ENCODE measurements around the gene VAV3.
"Not testable (repeated sequence)": the region's sequence is repeated elsewhere in the genome, so short reads cannot be mapped to it uniquely, and the experiment has no call there.

Gene VAV3

GRCh38 chr1:107653005-107653404 lies 312.0 kb downstream of the VAV3 start:
- DNase-seq (ENCODE audit: low read depth in 1 of 2, low spot score in 1 of 2), result no peak

- not testable (repeated sequence) for DNase-seq (ENCODE audit: low read depth in 1 of 2, low spot score in 1 of 2)
These were observed 314.2 kb downstream of the VAV3 start for GRCh38 chr1:107650825-107651224.

- no peak for DNase-seq (ENCODE audit: low read depth in 1 of 2, low spot score in 1 of 2)
These were observed 316.0 kb downstream of the VAV3 start for GRCh38 chr1:107649023-107649422.

GRCh38 chr1:107648071-107648470 lies 316.9 kb downstream of the VAV3 start:
- DNase-seq (ENCODE audit: low read depth in 1 of 2, low spot score in 1 of 2), result no peak

- DNase-seq (ENCODE audit: low read depth in 1 of 2, low spot score in 1 of 2), result no peak
These were observed 318.0 kb downstream of the VAV3 start for GRCh38 chr1:107647012-107647411.

GRCh38 chr1:107643766-107644165 lies 321.2 kb downstream of the VAV3 start:
- DNase-seq (ENCODE audit: low read depth in 1 of 2, low spot score in 1 of 2), result no peak

- no peak for DNase-seq (ENCODE audit: low read depth in 1 of 2, low spot score in 1 of 2)
These were observed 324.8 kb downstream of the VAV3 start for GRCh38 chr1:107640207-107640606.

GRCh38 chr1:107637101-107637500 lies 327.9 kb downstream of the VAV3 start:
- DNase-seq (ENCODE audit: low read depth in 1 of 2, low spot score in 1 of 2), result no peak

- no peak for DNase-seq (ENCODE audit: low read depth in 1 of 2, low spot score in 1 of 2)
These were observed 331.4 kb downstream of the VAV3 start for GRCh38 chr1:107633596-107633995.

- no peak for DNase-seq (ENCODE audit: low read depth in 1 of 2, low spot score in 1 of 2)
These were observed 338.7 kb downstream of the VAV3 start for GRCh38 chr1:107626073-107626796.

GRCh38 chr1:107625405-107626029 lies 339.5 kb downstream of the VAV3 start:
- DNase-seq (ENCODE audit: low read depth in 1 of 2, low spot score in 1 of 2), result no peak

- DNase-seq (ENCODE audit: low read depth in 1 of 2, low spot score in 1 of 2), result no peak
These were observed 341.5 kb downstream of the VAV3 start for GRCh38 chr1:107623431-107623830.

GRCh38 chr1:107622966-107623365 lies 342.0 kb downstream of the VAV3 start:
- DNase-seq (ENCODE audit: low read depth in 1 of 2, low spot score in 1 of 2), result no peak

- no peak for DNase-seq (ENCODE audit: low read depth in 1 of 2, low spot score in 1 of 2)
These were observed 342.4 kb downstream of the VAV3 start for GRCh38 chr1:107622535-107622934.

GRCh38 chr1:107620753-107621152 lies 344.2 kb downstream of the VAV3 start:
- no peak for DNase-seq (ENCODE audit: low read depth in 1 of 2, low spot score in 1 of 2)

GRCh38 chr1:107618539-107618938 lies 346.4 kb downstream of the VAV3 start:
- no peak for DNase-seq (ENCODE audit: low read depth in 1 of 2, low spot score in 1 of 2)

- DNase-seq (ENCODE audit: low read depth in 1 of 2, low spot score in 1 of 2), result no peak
These were observed 347.1 kb downstream of the VAV3 start for GRCh38 chr1:107617921-107618320.

GRCh38 chr1:107617456-107617855 lies 347.5 kb downstream of the VAV3 start:
- DNase-seq (ENCODE audit: low read depth in 1 of 2, low spot score in 1 of 2), result no peak

- no peak for DNase-seq (ENCODE audit: low read depth in 1 of 2, low spot score in 1 of 2)
These were observed 355.2 kb downstream of the VAV3 start for GRCh38 chr1:107609808-107610207.

- DNase-seq (ENCODE audit: low read depth in 1 of 2, low spot score in 1 of 2), result no peak
These were observed 360.2 kb downstream of the VAV3 start for GRCh38 chr1:107604825-107605224.

- no peak for DNase-seq (ENCODE audit: low read depth in 1 of 2, low spot score in 1 of 2)
These were observed 364.3 kb downstream of the VAV3 start for GRCh38 chr1:107600607-107601160.

GRCh38 chr1:107599220-107599619 lies 365.8 kb downstream of the VAV3 start:
- no peak for DNase-seq (ENCODE audit: low read depth in 1 of 2, low spot score in 1 of 2)

- DNase-seq (ENCODE audit: low read depth in 1 of 2, low spot score in 1 of 2), result no peak
These were observed 367.7 kb downstream of the VAV3 start for GRCh38 chr1:107597290-107597689.

Data from activated CD4-positive, alpha-beta T cell treated with anti-CD3 and anti-CD28 coated beads, Interleukin-2, amount 50 U/mL, for 24 hours (primary cell).